Tibial nerve (tissue), 4 donors: ENCODE results near the gene AGFG2. TPM values are rescaled to one million over a fixed set of nuclear protein-coding genes. Genes with fewer than 3 reads are reported as not detected.

Source experiments
- DNase-seq, 2 donors: peaks; one replicate each; pipeline ENCODE4 v3.0.0-alpha.2; 2019; ENCODE audit warnings: low spot score in 2 of 2
- H3K27ac ChIP-seq, 4 donors: fragments of 200-600 bp; sonication (generic) in 3 of 4; one replicate each; pipeline ENCODE4 v1.5.1; 2017 to 2019; ENCODE audit warnings: mild to moderate bottlenecking in 1 of 4
- H3K27me3 ChIP-seq, 2 donors: fragments of 200-600 bp; sonication (generic) in 1 of 2; one replicate each; pipeline versions ENCODE4 v1.5.1 to v1.6.0; 2017 to 2019
- H3K36me3 ChIP-seq, 3 donors: fragments of 200-600 bp; sonication (generic); one replicate each; pipeline ENCODE4 v1.5.1; 2018 to 2019
- H3K4me1 ChIP-seq, 4 donors: fragments of 200-600 bp; sonication (generic) in 3 of 4; one replicate each; pipeline ENCODE4 v1.5.1; 2017 to 2019
- H3K4me3 ChIP-seq, 4 donors: fragments of 200-600 bp; sonication (generic) in 3 of 4; one replicate each; pipeline ENCODE4 v1.5.1; 2017 to 2019; ENCODE audit warnings: mild to moderate bottlenecking in 1 of 4, moderate library complexity in 1 of 4
- H3K9me3 ChIP-seq, 4 donors: fragments of 200-600 bp; sonication (generic) in 3 of 4; one replicate each; pipeline ENCODE4 v1.5.1; 2017 to 2019
- EP300 ChIP-seq, 2 donors: sonication (generic); formaldehyde crosslinking; IDR thresholded peaks; one replicate each; pipeline ENCODE4 v1.6.1; 2017; ENCODE audit warnings: antibody characterized with exemption in 2 of 2, mild to moderate bottlenecking in 1 of 2
- POLR2A ChIP-seq, 2 donors: fragments of 450-650 bp; IDR thresholded peaks; one replicate each; pipeline ENCODE4 v1.6.1; 2017; ENCODE audit warnings: antibody characterized with exemption in 2 of 2, mild to moderate bottlenecking in 2 of 2, moderate library complexity in 2 of 2
- WGBS, 2 donors: methylation state at CpG; one replicate each; pipeline ENCODE4 v1.1.5; 2018; 5-methylcytosine and 5-hydroxymethylcytosine counted together
- total RNA-seq, 4 donors: library from RNA; depleted of rRNA; stranded (reverse); fragments of >200 nt; gene quantifications; one replicate each; pipeline ENCODE4 v1.1.0, GENCODE V29; 2016
- TF ChIP-seq, protein P1 (sequence below), 5 experiments: fragments of 200-600 bp in 3 of 5; fragments of 450-650 bp in 2 of 5; sonication (generic) in 3 of 5; IDR thresholded peaks; one replicate each; pipeline ENCODE4 v1.5.1; 2016 to 2019; ENCODE audit warnings: antibody characterized with exemption in 5 of 5, mild to moderate bottlenecking in 3 of 5, moderate library complexity in 2 of 5

Gene AGFG2
- total RNA-seq, 4 donors from 2014 or later = 17.1 to 54.6 (median 35.0) TPM

DNA sequence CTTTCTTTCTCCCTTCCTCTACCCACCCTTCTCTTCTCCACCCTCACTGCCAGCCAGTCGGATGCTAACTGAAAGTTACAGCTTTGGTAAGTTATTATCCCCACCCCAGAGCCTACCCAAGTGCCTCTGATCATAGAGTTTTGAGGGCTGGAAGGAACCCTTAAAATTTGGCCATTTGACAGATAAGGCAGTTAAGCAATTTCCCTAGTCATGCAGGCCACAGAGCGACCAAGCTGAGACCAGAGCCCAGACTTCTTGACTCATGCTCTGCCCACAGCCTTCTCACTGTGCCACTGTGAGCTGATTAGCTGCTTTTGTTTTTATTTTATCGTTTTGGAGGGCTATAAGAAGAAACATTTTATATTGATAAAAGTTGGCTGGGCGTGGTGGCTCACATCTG is 17.5 kb downstream of the AGFG2 start:
- H3K27me3 ChIP-seq = no peaks in the 10 kb centered on the region
- TF ChIP-seq, protein P1, sequence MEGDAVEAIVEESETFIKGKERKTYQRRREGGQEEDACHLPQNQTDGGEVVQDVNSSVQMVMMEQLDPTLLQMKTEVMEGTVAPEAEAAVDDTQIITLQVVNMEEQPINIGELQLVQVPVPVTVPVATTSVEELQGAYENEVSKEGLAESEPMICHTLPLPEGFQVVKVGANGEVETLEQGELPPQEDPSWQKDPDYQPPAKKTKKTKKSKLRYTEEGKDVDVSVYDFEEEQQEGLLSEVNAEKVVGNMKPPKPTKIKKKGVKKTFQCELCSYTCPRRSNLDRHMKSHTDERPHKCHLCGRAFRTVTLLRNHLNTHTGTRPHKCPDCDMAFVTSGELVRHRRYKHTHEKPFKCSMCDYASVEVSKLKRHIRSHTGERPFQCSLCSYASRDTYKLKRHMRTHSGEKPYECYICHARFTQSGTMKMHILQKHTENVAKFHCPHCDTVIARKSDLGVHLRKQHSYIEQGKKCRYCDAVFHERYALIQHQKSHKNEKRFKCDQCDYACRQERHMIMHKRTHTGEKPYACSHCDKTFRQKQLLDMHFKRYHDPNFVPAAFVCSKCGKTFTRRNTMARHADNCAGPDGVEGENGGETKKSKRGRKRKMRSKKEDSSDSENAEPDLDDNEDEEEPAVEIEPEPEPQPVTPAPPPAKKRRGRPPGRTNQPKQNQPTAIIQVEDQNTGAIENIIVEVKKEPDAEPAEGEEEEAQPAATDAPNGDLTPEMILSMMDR (IDR thresholded peaks at IDR 0.05) = no peak
- TF ChIP-seq EP300 (IDR thresholded peaks at IDR 0.05) = no peak
- TF ChIP-seq POLR2A (IDR thresholded peaks at IDR 0.05) = no peak
- H3K4me1 ChIP-seq = peaks cover 0 to 9% (median 0%) of the 10 kb centered on the region in 4 donors
- no peaks in the 10 kb centered on the region for H3K9me3 ChIP-seq
- DNase-seq = no peak
- H3K27ac ChIP-seq = peak overlapping the region in 2 of 4 donors; percentile 1 to 17
- 67 to 69% methylated on average over 4 of the region's 4 CpGs for WGBS, 2 donors
- H3K4me3 ChIP-seq = no peak overlapping the region
- peaks cover 8 to 75% (median 9%) of the 10 kb centered on the region in 3 donors for H3K36me3 ChIP-seq

DNA sequence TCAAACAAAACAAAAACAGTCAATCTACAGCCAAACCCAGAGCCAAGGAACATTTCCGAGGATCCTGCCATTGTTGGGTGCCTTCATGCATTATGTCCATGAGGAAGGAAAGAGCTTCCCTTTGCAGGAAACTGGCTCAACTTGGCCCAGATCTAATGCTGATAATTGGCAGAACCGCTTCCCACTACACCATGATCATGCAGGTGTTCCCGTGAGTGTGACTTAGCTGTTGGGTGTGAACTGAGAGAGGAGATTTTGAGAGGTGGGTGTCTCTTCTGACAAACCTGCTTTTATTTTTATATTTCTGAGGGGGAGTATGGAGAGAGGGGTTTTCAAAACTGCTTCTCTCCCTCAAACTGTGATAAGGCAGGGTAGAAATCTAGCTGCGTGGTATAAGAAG is 20.1 kb downstream of the AGFG2 start:
- Histone ChIP-seq H3K27ac (peak overlapping the region in 1 of 4 donors; percentile 38), H3K27me3 (no peaks in the 10 kb centered on the region), H3K4me3 (no peak overlapping the region), H3K9me3 (no peaks in the 10 kb centered on the region), H3K4me1 (peaks cover 0 to 15% (median 0%) of the 10 kb centered on the region in 4 donors), H3K36me3 (peaks cover under 1 to 72% (median 4%) of the 10 kb centered on the region in 3 donors)
- 78 to 82% methylated on average over 4 of the region's 4 CpGs for WGBS, 2 donors
- DNase-seq = no peak
- no peak for TF ChIP-seq POLR2A (IDR thresholded peaks at IDR 0.05)
- TF ChIP-seq EP300 (IDR thresholded peaks at IDR 0.05) = no peak
- TF ChIP-seq, protein P1 (IDR thresholded peaks at IDR 0.05) = no peak

DNA sequence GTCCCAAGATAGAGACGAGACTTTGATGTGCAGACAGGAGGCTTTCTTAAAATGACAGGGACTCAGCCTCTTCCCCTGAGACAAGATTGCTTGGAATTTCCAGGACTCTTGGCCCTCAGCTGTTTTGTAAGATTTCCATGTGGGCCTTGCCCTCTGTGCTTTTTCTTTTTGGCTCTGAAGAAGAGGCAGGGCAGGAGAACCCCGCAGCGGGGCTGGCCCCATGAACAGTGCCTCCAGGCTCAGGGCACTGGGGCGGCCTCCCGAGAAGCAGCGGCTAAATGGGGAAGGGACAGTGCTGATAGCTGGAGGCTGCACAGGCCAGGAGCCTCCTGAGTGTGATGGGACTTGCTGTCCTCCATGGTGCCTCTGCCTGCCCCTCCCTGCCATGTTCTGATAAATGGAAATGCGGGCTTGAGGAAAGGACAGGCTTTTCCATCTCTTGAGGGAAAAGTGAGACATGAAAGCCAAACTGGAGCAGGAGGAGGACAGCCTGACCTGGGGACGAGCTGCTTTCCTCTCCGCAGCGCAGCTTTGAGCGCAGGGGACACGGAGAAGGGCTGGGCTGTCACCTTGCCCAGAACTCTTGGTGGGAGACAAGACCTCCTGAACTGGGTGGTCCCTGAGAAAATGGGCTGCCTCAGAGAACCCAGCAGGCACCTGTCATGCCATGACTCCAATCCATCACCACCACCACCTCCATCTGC is 22.6 kb downstream of the AGFG2 start:
- no peak for DNase-seq
- 89 to 96% methylated on average over 11 to 12 of the region's 12 CpGs for WGBS, 2 donors
- TF ChIP-seq POLR2A (IDR thresholded peaks at IDR 0.05) (no peak), EP300 (IDR thresholded peaks at IDR 0.05) (no peak)
- TF ChIP-seq, protein P1 (IDR thresholded peaks at IDR 0.05) = no peak
- Histone ChIP-seq H3K9me3 (no peaks in the 10 kb centered on the region), H3K4me3 (no peak overlapping the region), H3K36me3 (peaks cover 0 to 70% (median 0%) of the 10 kb centered on the region in 3 donors), H3K4me1 (peaks cover 0 to 20% (median 0%) of the 10 kb centered on the region in 4 donors), H3K27me3 (no peaks in the 10 kb centered on the region), H3K27ac (no peak overlapping the region)

DNA sequence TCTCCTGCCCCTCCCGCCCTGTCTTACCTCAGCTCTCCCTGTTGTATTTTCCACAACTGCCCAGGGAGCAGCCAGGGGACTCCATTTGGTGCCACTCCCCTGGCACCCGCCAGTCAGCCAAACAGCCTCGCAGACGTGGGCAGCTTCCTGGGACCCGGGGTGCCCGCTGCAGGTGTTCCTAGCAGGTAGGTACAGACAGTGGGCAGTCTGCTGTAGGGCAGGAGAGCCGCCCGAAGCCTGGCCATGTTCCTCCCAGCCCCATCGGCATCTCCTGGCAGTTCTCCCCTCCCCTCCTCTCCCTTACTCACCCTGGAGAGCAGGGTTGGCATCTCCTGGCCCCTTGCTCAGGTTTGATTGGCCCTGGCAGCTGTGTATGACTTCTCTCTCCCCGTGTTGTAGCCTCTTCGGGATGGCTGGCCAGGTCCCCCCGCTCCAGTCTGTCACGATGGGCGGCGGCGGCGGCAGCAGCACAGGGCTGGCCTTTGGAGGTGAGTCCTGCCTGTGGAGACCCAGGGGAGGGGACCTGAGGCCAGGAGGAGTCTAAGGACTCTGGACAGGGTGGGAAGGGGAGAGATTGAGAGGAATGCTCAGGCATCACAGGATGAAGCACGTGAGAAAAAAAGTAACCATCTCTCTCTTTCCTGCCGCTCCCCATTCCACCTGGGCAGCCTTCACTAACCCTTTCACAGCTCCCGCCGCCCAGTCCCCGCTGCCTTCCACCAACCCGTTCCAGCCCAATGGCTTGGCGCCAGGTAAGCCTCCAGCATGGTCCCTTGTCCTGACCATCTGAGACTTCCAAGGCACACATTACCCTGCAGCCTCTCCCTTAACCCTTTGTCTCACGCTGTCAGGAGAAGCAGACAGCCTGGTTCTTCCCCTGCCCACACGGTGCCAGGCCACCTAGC is 23.4 kb downstream of the AGFG2 start:
- TF ChIP-seq POLR2A (IDR thresholded peaks at IDR 0.05) (no peak), EP300 (IDR thresholded peaks at IDR 0.05) (no peak)
- TF ChIP-seq, protein P1 (IDR thresholded peaks at IDR 0.05) = no peak
- peaks cover 0 to 68% (median 0%) of the 10 kb centered on the region in 3 donors for H3K36me3 ChIP-seq
- no peak for DNase-seq

More for the DNA sequence above, 23.4 kb downstream of the AGFG2 start:
- Histone ChIP-seq H3K27me3 (no peaks in the 10 kb centered on the region), H3K4me1 (peaks cover 0 to 28% (median 0%) of the 10 kb centered on the region in 4 donors), H3K9me3 (no peaks in the 10 kb centered on the region), H3K27ac (no peak overlapping the region), H3K4me3 (no peak overlapping the region)
- WGBS, 2 donors = 88 to 89% methylated on average over 26 of the region's 26 CpGs
